ENCODE results near the gene ANKRD45.
"Not testable (repeated sequence)": the region's sequence is repeated elsewhere in the genome, so short reads cannot be mapped to it uniquely, and the experiment has no call there.

ANKRD45 gene

DNA sequence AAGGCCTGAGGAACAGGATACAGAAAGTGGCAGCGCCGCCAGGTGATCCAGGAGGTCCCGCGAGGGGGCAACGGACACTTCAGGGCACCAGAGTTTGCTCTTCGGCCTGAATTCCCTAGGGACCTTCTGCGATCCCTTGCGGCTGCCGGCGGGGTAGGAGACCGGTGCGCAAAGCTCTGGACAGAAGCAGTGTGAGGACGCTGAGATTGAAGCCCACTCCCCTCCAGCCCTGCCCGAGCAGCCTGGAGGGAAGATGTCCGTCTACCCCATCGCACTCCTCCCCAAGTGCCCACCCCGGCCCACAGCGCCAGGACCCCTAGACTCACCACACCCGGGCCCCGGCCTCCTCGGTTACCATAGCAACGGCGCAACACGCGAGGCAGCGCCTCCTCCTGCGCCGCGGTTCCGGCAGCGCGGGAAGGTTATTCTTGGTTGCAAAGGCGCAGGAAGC, at the start of gene ANKRD45:
Gene ANKRD45, minus strand, starts transcription at position 361 of the 451 bp plus-strand sequence. CDS start 10,433 bp downstream, outside the sequence.
- no peak for DNase-seq

GRCh38 chr1:173717238-173717637, 47.6 kb upstream of the ANKRD45 start:
- no peak for DNase-seq

DNA sequence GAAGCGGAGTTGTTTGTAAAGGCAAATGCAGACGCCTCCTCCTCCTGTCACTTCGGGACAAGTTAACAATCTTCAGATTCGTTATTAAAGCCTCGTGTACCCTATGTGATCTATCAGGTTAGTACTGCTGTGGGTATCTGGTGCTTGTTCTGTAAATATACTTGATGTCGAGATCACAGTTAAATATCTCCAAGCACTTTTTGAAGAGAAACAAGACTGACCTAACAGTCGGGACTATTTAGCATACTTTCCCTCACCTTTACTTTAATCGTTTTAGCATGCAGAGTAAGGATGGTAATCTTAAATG, 45.8 kb upstream of the ANKRD45 start:
- DNase-seq: no peak

DNA sequence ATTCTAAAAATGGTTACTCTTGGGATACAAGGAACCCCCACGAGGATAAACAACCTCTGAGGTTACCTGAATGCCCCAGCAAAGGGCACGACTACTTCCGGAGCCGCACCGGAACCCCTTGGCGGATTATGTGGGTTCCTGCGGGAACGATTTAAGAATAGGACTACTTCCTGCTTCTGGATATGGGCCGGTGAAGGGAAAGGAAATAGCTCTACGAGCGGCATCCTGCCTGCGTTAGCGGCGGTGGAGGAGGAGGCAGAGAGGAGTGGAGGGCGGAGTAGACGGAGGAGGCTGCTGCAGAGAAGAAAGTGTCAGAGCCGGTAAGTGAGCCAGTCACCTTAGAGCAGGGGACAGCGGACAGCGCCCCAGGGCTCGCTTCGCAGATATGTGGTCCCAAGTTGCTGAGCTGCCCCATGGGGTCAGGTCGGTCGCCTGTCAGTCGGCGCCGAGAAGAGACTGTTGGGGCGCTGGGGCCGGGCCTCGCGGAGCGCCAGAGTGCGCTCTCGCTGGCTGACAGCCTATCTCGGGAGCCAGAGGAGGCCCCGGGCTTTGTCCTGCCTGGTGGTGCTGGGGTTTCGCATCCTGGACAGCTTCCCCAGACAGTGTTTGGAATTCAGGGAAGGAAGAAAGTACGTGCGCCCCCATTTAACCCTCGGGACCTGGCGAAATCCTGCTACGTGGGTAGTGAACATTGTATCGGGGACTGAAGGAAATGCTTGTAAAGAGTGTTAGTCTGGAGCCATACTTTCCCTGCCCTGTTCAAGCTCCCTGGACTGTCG, 45.3 kb upstream of the ANKRD45 start, which contains the start of gene KLHL20:
Gene KLHL20, plus strand, starts transcription at position 223 of the 779 bp plus-strand sequence. CDS start 1,063 bp downstream, outside the sequence.
- DNase-seq: peak; percentile 89

DNA sequence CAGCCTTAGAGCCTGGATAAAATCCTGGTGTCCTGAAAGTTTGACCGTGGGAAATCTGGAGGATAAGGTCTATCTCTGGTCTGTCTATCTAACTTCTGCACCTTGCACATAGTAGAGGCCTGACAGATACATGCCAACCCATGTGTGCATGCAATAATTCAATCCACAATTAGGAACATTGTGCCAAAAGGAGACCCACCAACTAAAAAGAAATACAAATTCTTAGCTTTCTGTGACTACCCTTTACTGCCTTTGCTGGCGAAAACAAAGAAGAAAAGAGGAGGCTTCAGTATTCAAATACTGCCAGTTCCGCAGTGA, 44.7 kb upstream of the ANKRD45 start:
- DNase-seq: no peak

GRCh38 chr1:173708787-173709186, 39.1 kb upstream of the ANKRD45 start:
- no peak for DNase-seq

DNA sequence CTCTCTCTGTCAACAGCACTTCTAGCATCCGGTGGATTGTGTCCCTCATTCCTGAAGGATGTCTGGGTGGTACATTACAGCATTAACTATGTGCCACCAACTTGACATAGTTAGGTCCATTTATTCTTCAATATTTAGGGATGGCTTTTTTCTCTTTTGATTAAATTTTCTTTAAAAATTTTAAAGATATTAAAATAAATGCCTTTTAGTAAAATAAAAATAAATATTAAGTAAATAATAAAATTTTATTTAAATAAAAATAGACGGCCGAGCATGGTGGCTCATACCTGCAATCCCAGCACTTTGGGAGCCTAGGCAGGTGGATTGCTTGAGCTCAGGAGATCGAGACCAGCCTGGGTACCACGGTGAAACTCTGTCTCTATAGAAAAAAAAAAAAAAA, 35.5 kb upstream of the ANKRD45 start:
- no peak for DNase-seq

GRCh38 chr1:173702736-173703135, 33.1 kb upstream of the ANKRD45 start:
- no peak for DNase-seq

- not testable (repeated sequence) for DNase-seq
Observed at GRCh38 chr1:173701299-173701698, 31.6 kb upstream of the ANKRD45 start.

- no peak for DNase-seq
Observed at GRCh38 chr1:173693238-173693637, 23.6 kb upstream of the ANKRD45 start.

GRCh38 chr1:173688300-173688699, 18.6 kb upstream of the ANKRD45 start:
- DNase-seq: no peak

- not testable (repeated sequence) for DNase-seq
Observed at GRCh38 chr1:173685121-173685520, 15.5 kb upstream of the ANKRD45 start.

GRCh38 chr1:173683838-173684237, 14.2 kb upstream of the ANKRD45 start:
- DNase-seq: not testable (repeated sequence)

DNA sequence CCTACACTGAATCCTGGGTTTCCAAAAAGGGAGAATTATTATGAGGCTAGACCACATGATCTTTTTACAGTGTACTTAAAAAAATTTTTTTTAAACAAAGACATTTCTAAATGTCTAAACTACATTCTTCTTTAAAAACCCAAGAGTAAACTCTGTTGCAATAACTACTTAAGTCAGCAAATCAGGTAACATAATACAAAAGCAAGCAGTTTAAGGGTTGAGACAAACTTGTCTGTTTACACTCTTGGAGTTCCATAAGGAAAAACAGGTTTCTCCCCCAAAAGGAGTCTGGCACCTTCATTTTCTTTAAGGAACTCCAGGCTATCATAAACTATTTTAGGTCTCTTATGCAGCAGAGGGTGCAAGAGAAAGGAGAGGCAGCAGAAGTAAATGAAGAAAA, 12.5 kb upstream of the ANKRD45 start:
- no peak for DNase-seq

- DNase-seq: not testable (repeated sequence)
Observed at GRCh38 chr1:173680152-173680551, 10.5 kb upstream of the ANKRD45 start.

DNA sequence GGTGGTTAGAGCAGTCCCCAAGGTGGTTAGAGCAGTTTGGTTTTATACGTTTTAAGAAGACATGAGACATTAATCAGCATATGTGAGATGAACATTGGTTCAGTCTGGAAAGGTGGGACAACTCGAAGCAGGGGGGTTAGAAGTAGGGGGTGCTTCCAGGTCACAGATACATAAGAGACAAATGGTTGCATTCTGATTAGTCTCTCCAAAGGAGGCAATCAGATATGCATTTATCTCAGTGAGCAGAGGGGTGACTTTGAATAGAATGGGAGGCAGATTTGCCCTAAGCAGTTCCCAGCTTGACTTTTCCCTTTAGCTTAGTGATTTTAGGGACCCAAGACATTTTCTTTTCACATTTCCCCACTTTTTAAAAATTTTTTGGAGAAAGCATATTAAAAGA, 4.8 kb upstream of the ANKRD45 start:
- not testable (repeated sequence) for DNase-seq

DNA sequence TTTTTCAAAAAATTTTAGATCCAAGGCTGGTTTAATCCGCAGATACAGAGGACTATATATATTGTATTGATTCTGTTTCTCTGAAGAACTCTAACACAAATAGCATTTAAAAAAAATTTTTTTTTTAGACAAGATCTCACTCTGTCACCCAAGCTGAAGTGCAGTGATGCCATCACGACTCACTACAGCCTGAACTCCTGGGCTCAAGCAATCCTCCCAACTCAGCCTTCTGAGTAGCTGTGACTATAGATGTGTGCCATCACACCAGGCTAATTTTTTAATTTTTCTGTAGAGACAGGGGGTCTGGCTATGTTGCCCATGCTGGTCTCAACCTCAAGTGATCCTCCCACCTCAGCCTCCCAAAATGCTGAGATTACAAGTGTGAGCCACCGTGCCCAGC, 3.0 kb downstream of the ANKRD45 start:
- no peak for DNase-seq

GRCh38 chr1:173663159-173663558, 6.5 kb downstream of the ANKRD45 start:
- DNase-seq: no peak

DNA sequence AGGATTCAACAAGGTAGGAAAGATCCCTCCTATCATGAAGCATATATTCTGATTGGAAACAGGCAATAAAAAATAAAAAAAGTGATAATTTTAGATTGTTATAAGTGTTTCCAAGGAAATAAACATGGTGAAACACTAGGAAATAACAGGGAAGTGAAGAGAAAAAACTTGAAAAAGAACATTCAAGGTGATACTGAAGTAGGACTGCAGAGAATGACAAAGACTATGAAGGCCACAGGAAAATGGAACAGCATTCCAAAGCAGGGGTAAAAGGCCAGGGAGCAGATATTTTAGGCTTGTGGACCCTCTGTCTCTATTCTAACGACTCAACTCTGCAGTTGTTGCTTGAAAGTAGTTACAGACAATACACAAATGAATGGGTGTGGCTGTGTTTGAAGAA, 7.9 kb downstream of the ANKRD45 start:
- no peak for DNase-seq

- no peak for DNase-seq
Observed at GRCh38 chr1:173661271-173661670, 8.4 kb downstream of the ANKRD45 start.

GRCh38 chr1:173660306-173660705, 9.3 kb downstream of the ANKRD45 start:
- no peak for DNase-seq

DNA sequence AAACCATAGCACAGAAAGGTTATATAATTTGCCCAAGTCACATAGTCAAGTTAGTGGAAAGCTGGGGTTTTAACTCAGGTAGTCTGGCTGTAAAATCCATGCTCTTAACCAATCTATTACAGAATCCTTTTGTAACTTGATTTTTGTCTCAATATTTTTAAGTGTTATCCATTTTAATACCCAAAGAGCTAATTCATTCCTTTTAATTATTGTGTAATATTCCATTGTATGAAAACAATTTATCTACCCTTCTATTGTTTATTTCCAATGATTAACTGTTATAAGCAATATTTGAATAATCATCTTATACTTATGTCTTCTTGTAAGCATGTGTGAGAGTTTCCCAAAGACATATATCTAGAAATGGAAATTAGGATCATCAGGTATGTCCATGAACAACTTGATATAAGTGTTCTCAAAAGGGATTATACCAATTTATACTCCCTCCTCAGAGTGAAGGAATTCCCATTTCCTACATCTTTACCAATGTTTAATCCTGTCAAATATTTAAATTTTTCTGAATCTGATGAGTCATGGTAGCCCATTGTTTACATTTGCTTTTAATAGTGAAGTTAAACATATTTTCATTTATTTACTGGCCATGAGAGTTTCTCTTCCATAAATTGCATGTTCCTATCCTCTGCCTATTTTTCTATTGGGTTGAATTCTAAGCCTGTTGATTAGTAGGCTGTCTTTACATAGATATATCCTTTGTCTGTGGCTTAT, 20.6 kb downstream of the ANKRD45 start:
- no peak for DNase-seq

DNA sequence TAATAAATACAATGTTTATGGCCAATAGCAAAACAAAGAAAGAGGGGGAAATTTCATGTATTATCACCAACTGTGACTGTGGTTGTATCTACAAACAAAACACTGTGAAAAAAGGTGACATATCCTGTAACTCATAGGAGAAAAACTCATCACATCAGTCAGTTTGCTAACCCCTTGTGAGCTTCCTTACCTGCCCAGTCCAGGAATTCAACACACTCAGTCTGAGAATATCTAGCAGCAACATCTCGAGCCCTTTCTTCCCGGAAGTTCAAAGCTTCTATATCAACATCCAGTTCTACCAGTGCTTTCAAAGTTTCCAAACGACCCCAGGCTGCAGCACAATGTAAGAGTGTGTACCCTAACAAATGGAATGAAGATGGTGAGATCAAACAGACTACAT, 23.0 kb downstream of the ANKRD45 start:
- no peak for DNase-seq

DNA sequence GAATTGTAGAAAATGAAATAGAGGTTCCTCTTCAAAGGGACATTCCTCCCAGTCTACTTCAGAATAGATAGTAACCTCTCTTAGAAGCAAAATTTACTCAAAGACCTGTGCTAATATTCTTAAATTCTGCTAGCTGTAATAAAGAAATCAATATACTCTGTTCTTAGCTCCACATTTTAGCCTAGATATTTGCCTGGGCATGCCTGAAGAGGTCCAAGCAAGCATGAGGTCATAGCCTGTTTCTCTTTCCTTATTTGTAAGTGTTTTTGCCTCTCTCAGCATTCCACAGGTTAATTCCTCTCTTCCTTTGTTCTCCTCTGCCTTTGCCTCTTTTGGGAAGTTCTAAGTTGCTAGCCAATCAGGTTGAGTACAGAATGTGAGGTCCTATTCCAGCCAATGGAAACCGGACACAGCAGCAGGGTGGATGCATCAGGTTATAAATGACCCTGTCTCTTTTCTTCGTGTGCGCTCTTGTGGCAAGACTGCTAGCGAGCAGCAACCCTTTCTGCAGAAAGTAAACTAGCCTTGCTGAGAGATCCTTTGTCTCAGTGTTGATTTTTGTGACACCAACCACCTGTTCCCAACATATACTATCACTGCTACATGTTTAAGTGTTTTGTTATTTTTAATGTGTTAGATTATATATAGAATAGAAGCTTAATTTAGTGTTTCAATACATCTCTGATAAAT, 27.1 kb downstream of the ANKRD45 start:
- DNase-seq: not testable (repeated sequence)

All from NCI-H146 (cell line).